ENCODE data around the gene ARL6IP5. TPM values are rescaled to one million over a fixed set of nuclear protein-coding genes. Genes with fewer than 3 reads are reported as not detected.

The ARL6IP5 gene
- total RNA-seq, 1 donor, result 91.2 TPM

DNA sequence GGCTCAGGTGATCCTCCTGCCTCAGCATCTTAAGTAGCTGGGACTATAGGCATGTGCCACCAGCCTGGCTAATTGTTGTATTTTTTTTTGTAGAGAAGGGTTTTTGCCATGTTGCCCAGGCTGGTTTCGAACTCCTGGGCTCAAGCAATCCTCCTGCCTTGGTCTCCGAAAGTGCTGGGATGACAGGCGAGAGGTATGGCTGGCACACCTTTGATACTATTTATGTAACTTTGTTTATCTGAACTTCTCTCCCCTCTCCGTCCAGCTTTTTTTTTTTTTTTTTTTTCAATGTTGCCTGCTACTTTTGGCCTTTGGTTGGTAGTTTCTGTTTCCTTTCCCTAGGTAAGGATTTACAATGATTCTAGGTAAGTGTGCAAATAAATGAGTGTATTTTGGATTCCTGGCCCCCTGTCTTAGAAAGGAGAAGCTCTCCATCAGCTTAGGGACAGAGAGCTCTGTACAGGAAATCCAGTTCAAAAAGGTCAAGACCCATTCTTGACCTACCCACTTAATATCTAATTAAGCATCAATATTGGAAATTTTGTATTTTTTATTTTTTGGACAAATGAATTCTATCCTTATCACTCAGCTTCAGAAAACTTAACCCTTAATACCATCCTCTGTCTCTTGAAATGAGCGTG lies 6.8 kb downstream of the ARL6IP5 start:
- TF ChIP-seq, protein P1, sequence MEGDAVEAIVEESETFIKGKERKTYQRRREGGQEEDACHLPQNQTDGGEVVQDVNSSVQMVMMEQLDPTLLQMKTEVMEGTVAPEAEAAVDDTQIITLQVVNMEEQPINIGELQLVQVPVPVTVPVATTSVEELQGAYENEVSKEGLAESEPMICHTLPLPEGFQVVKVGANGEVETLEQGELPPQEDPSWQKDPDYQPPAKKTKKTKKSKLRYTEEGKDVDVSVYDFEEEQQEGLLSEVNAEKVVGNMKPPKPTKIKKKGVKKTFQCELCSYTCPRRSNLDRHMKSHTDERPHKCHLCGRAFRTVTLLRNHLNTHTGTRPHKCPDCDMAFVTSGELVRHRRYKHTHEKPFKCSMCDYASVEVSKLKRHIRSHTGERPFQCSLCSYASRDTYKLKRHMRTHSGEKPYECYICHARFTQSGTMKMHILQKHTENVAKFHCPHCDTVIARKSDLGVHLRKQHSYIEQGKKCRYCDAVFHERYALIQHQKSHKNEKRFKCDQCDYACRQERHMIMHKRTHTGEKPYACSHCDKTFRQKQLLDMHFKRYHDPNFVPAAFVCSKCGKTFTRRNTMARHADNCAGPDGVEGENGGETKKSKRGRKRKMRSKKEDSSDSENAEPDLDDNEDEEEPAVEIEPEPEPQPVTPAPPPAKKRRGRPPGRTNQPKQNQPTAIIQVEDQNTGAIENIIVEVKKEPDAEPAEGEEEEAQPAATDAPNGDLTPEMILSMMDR (IDR thresholded peaks at IDR 0.05; ENCODE audit: extremely low read depth, low read depth, low read length), result no peak

DNA sequence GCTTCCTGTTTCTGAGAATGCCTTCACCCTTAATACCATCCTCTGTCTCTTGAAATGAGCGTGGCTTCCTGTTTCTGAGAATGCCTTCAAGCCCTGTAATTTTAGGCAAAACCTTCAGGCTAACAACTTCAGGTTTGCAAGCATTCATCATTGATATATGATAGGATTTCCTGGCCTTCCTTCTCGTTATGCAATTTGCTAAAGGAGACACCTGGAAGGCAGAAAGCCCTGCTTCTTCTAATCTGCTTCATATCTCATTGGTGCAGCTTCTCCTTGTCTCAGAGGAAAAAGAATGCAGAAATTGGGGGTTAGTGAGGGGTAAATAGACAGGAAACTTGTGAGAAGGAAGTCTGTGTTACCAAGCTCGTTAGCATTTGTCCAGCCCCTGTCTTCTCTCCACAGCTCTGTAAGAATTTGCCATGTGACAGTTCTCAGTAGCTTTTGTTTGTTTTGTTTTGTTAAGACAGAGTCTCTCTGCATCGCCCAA lies 7.3 kb downstream of the ARL6IP5 start:
- no peak overlapping the region for H2AFZ ChIP-seq (ENCODE audit: low read length)
- H3K27me3 ChIP-seq (ENCODE audit: insufficient read depth, low read length), result no peaks in the 10 kb centered on the region
- peaks cover 89% of the 10 kb centered on the region for H3K79me2 ChIP-seq (ENCODE audit: insufficient read depth, low read length)
- H3K27ac ChIP-seq (ENCODE audit: low read depth, low read length), result no peak overlapping the region
- H3K4me3 ChIP-seq (ENCODE audit: insufficient read depth, low read length), result no peak overlapping the region
- peaks cover 53% of the 10 kb centered on the region for H3K4me1 ChIP-seq (ENCODE audit: insufficient read depth, low read length)
- H3K36me3 ChIP-seq (ENCODE audit: insufficient read depth, low read length), result peaks cover 10% of the 10 kb centered on the region
- H3K9me3 ChIP-seq (ENCODE audit: low read depth, low read length), result no peaks in the 10 kb centered on the region
- TF ChIP-seq, protein P1 (IDR thresholded peaks at IDR 0.05; ENCODE audit: extremely low read depth, low read depth, low read length), result no peak
- peaks cover 55% of the 10 kb centered on the region for H4K20me1 ChIP-seq (ENCODE audit: insufficient read depth, low read length)
- H3K4me2 ChIP-seq (ENCODE audit: insufficient read depth, low read length), result no peak overlapping the region
- no peak for DNase-seq (ENCODE audit: insufficient read length, low spot score, missing footprints)

More for the DNA sequence above, 6.8 kb downstream of the ARL6IP5 start:
- Histone ChIP-seq H3K27me3 (ENCODE audit: insufficient read depth, low read length) (no peaks in the 10 kb centered on the region), H3K79me2 (ENCODE audit: insufficient read depth, low read length) (peaks cover 87% of the 10 kb centered on the region), H3K9me3 (ENCODE audit: low read depth, low read length) (no peaks in the 10 kb centered on the region), H2AFZ (ENCODE audit: low read length) (no peak overlapping the region), H4K20me1 (ENCODE audit: insufficient read depth, low read length) (peaks cover 53% of the 10 kb centered on the region), H3K36me3 (ENCODE audit: insufficient read depth, low read length) (peaks cover 10% of the 10 kb centered on the region), H3K4me1 (ENCODE audit: insufficient read depth, low read length) (peaks cover 57% of the 10 kb centered on the region), H3K4me2 (ENCODE audit: insufficient read depth, low read length) (no peak overlapping the region), H3K4me3 (ENCODE audit: insufficient read depth, low read length) (no peak overlapping the region), H3K27ac (ENCODE audit: low read depth, low read length) (no peak overlapping the region)
- DNase-seq (ENCODE audit: insufficient read length, low spot score, missing footprints), result no peak

DNA sequence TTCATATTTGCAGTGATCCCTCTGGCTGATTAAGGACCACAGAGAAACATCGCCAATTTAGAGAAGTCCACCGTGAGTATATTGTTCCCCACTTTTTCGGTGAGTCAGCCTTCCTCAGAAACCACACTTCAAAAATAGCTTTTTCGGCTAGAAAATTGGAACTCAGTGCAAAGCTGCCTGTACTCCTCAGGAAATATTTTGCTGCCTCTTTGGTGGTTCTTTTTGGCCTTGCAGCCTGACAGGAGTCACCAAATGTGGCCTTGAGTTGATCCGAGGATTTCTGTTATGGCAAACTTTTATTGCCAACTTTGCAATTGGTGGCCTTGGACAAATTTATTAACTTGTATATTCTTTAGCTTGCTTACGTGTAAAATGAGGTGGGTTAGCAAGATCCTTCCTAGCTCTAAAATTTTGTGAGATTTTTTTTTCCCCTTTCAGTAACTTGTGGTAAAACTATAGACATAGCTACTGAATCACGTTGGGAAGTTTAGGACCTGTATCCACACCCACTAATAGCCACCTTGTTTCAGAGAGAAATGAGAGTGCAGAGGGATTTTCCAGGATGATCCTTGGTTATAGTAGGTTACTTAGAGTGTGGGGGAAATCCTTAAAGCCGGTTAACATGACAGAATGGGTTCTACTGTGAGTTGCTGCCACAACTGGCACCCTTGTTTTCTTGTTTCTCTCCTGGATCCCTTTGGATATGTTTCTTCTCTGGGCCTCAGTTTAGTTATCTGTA lies 9.9 kb downstream of the ARL6IP5 start:
- Histone ChIP-seq H3K27ac (ENCODE audit: low read depth, low read length) (peak overlapping the region; percentile 52), H3K9me3 (ENCODE audit: low read depth, low read length) (no peaks in the 10 kb centered on the region), H3K4me3 (ENCODE audit: insufficient read depth, low read length) (no peak overlapping the region), H4K20me1 (ENCODE audit: insufficient read depth, low read length) (peaks cover 44% of the 10 kb centered on the region), H2AFZ (ENCODE audit: low read length) (no peak overlapping the region), H3K4me2 (ENCODE audit: insufficient read depth, low read length) (peak overlapping the region; percentile 39), H3K4me1 (ENCODE audit: insufficient read depth, low read length) (peaks cover 37% of the 10 kb centered on the region), H3K79me2 (ENCODE audit: insufficient read depth, low read length) (peaks cover 84% of the 10 kb centered on the region), H3K27me3 (ENCODE audit: insufficient read depth, low read length) (no peaks in the 10 kb centered on the region), H3K36me3 (ENCODE audit: insufficient read depth, low read length) (peaks cover 7% of the 10 kb centered on the region)
- peak; percentile 90 for DNase-seq (ENCODE audit: insufficient read length, low spot score, missing footprints)
- TF ChIP-seq, protein P1 (IDR thresholded peaks at IDR 0.05; ENCODE audit: extremely low read depth, low read depth, low read length), result no peak

DNA sequence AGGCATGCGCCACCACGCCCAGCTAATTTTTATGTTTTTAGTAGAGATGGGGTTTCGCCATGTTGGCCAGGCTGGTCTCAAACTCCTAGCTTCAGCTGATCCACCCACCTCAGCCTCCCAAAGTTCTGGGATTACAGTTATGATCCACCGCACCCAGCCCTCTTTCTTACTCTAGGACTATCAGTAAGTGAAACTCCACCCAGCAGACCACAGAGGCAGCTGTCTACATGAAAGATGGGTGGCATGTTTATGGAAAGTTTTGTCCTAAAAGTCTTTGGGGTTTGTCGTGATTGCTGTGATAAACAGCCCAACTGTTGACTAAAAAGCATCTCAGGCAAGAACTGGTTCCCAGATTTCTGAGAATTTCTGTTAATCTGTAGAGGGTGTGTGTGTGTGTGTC lies 10.9 kb downstream of the ARL6IP5 start:
- Histone ChIP-seq H3K79me2 (ENCODE audit: insufficient read depth, low read length) (peaks cover 82% of the 10 kb centered on the region), H3K27me3 (ENCODE audit: insufficient read depth, low read length) (no peaks in the 10 kb centered on the region), H3K4me1 (ENCODE audit: insufficient read depth, low read length) (peaks cover 28% of the 10 kb centered on the region), H2AFZ (ENCODE audit: low read length) (no peak overlapping the region), H3K9me3 (ENCODE audit: low read depth, low read length) (no peaks in the 10 kb centered on the region), H3K27ac (ENCODE audit: low read depth, low read length) (no peak overlapping the region), H4K20me1 (ENCODE audit: insufficient read depth, low read length) (peaks cover 38% of the 10 kb centered on the region), H3K4me2 (ENCODE audit: insufficient read depth, low read length) (no peak overlapping the region), H3K36me3 (ENCODE audit: insufficient read depth, low read length) (peaks cover 7% of the 10 kb centered on the region), H3K4me3 (ENCODE audit: insufficient read depth, low read length) (no peak overlapping the region)
- DNase-seq (ENCODE audit: insufficient read length, low spot score, missing footprints), result no peak
- TF ChIP-seq, protein P1 (IDR thresholded peaks at IDR 0.05; ENCODE audit: extremely low read depth, low read depth, low read length), result no peak
